ENCODE results near the gene CBFA2T3. TPM values are rescaled to one million over a fixed set of nuclear protein-coding genes. Genes with fewer than 3 reads are reported as not detected.

The CBFA2T3 gene
- total and polyA plus RNA-seq, 10 donors = 8.4 to 59.8 (median 26.3) TPM

DNA sequence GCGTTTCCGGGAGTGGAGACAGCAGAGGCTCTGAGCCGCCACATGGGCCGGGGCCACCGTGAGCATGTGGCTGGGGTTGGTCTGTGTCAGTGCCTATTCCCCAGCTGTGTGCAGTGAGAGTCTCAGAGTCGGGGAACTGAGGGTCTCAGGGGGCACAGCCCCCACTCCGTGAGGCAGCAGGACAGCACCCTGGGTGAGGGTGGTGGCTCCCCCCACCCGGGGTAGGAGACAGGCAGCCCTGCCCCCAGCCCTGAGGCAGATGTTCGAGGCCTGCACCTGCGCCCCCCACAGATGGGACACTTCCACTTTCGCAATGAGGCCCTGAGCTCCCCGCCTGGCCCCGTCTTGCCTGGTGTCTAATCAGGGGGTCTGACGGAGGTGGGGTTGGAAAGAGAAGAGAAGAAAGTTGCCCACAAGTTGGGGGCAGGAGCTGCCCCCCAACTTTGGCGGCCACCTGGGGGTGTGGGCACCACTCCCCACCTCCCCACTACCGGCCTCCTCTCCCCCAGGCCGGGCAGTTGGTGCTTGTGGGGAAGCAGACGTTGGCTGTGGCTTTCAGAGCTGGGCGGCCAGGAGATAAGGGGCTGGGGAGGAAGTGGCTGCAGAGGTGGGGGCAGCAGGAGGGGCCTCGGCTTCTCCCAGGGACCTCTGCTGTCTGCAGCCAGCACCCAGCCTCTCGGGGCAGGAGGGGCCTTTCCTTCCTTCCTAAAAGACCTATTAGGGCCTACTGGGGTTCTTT, 1.8 kb upstream of the CBFA2T3 start:
- peak; percentile 90 for DNase-seq
- Histone ChIP-seq H3K36me3 (no peaks in the 10 kb centered on the region), H3K27me3 (replicated peaks in 1 of 7) (peaks cover 0 to 46% (median 0%) of the 10 kb centered on the region in 7 donors), H3K27ac (peak overlapping the region; percentile 22 to 87 (median 83)), H3K9me3 (no peaks in the 10 kb centered on the region), H3K4me1 (peaks cover 41 to 85% (median 79%) of the 10 kb centered on the region in 6 donors), H3K4me3 (peak overlapping the region in 2 of 8 donors; percentile 3 to 81)
- intact Hi-C loops (cut with DNase I; ENCODE audit: low total_unique reads) = no loop called here
- WGBS, 5 donors = 17 to 34% (median 24%) methylated on average over 11 to 21 of the region's 21 CpGs
- TF ChIP-seq POLR2A (IDR thresholded peaks at IDR 0.05) (no peak), POLR2AphosphoS5 (IDR thresholded peaks at IDR 0.05) (peak; percentile 76 to 88 (median 87))
- TF ChIP-seq, protein P1, sequence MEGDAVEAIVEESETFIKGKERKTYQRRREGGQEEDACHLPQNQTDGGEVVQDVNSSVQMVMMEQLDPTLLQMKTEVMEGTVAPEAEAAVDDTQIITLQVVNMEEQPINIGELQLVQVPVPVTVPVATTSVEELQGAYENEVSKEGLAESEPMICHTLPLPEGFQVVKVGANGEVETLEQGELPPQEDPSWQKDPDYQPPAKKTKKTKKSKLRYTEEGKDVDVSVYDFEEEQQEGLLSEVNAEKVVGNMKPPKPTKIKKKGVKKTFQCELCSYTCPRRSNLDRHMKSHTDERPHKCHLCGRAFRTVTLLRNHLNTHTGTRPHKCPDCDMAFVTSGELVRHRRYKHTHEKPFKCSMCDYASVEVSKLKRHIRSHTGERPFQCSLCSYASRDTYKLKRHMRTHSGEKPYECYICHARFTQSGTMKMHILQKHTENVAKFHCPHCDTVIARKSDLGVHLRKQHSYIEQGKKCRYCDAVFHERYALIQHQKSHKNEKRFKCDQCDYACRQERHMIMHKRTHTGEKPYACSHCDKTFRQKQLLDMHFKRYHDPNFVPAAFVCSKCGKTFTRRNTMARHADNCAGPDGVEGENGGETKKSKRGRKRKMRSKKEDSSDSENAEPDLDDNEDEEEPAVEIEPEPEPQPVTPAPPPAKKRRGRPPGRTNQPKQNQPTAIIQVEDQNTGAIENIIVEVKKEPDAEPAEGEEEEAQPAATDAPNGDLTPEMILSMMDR (IDR thresholded peaks at IDR 0.05 in 8 of 11, conservative IDR thresholded peaks at IDR 0.05 in 3 of 11) = no peak

DNA sequence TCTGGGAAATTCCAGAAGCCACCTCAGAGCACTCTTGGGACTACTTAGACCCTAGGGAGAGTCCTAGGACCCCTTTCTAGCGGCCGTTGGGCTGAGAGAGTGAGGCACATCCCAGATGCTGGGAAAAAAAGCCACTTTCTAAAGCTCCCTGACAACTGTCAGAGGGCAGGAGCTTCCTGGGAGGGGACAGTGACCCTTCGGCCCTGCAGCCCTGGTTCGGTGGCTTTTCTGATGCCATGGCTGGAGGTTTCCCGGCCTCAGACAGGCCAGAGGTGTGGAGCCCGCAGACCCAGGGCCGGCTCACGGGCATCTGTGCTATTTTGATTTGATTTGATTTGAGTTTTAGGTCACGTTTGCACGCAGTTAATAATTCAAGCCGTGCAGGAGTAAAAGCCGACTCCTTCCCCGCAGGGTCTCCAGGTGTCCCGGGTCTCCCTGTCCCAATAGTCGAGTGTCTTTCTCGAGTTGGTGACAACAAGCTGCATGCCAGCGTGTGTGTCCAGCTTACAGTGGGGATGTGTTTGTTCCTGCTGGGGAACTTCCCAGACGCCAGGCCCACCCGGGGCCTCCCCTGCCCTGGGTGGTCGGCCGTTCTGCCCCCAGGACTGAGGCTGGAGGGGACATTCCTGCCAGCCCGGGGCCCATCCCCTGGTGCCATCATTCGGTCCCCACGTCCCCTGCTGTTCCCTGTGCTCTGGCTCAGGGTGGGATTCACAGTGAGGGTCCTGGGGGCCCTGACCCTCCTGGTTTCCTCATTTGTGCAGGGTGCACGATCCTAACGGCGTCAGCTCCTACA, 1.0 kb upstream of the CBFA2T3 start:
- 30 to 45% (median 36%) methylated on average over 22 to 27 of the region's 27 CpGs for WGBS, 5 donors
- no peak for DNase-seq
- intact Hi-C loops (cut with DNase I; ENCODE audit: low total_unique reads) = no loop called here
- H3K9me3 ChIP-seq = no peaks in the 10 kb centered on the region
- H3K4me3 ChIP-seq = peak overlapping the region in 3 of 8 donors; percentile 59 to 81 (median 65)
- TF ChIP-seq POLR2AphosphoS5 (IDR thresholded peaks at IDR 0.05) = no peak
- no peak for TF ChIP-seq POLR2A (IDR thresholded peaks at IDR 0.05)
- TF ChIP-seq, protein P1 (IDR thresholded peaks at IDR 0.05 in 8 of 11, conservative IDR thresholded peaks at IDR 0.05 in 3 of 11) = no peak
- H3K27ac ChIP-seq = peak overlapping the region; percentile 68 to 87 (median 83)
- H3K27me3 ChIP-seq (replicated peaks in 1 of 7) = peaks cover 0 to 39% (median 0%) of the 10 kb centered on the region in 7 donors
- H3K36me3 ChIP-seq = no peaks in the 10 kb centered on the region
- H3K4me1 ChIP-seq = peaks cover 44 to 85% (median 79%) of the 10 kb centered on the region in 6 donors

DNA sequence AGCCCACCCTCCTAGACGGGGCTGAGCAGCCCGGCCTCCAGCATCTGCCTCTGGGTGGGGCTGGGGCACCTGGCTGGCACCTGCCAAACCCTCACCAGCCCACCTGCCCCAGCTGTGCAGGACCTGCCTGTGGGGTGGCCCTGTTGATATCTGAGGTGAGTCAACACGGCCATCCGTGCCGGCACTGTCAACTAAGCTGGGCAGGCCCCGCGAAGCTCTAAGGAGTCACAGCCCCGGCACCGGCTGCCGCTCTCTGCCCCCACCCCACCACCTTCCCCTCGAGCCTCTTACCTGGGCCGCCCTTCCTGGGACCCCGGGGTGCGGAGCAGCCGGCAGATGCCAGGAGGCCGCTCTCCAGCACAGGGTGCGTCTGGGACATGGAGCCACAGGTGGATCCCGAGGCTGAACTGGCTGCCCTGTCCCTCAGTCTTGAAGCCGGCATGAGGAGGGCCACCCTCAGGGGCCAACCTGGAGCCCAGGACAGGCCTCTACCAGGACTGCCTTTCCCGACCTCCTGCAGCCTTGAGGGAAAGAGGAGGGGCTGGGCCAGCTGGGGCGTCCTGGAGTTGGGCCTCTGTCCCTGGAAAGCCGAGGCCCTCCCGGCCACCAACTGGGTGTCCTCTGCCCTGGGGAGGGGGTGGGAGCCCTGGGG, 515 bp downstream of the CBFA2T3 start:
- Histone ChIP-seq H3K4me1 (peaks cover 59 to 85% (median 81%) of the 10 kb centered on the region in 6 donors), H3K9me3 (no peaks in the 10 kb centered on the region), H3K27me3 (replicated peaks in 1 of 7) (peaks cover 0 to 27% (median 0%) of the 10 kb centered on the region in 7 donors), H3K4me3 (peak overlapping the region; percentile 40 to 81 (median 58)), H3K36me3 (no peaks in the 10 kb centered on the region), H3K27ac (peak overlapping the region; percentile 68 to 87 (median 83))
- intact Hi-C loops (cut with DNase I; ENCODE audit: low total_unique reads) = no loop called here
- TF ChIP-seq POLR2AphosphoS5 (IDR thresholded peaks at IDR 0.05) (peak in 1 of 3 donors; percentile 36), POLR2A (IDR thresholded peaks at IDR 0.05) (no peak)
- 4 to 23% (median 10%) methylated on average over 9 to 23 of the region's 23 CpGs for WGBS, 5 donors
- peak; percentile 88 for DNase-seq

- WGBS, 5 donors = 10 to 20% (median 14%) methylated on average over 14 to 25 of the region's 25 CpGs
- intact Hi-C loops (cut with DNase I; ENCODE audit: low total_unique reads) = no loop called here
Observed at GRCh38 chr16:88975511-88976061, 1.4 kb downstream of the CBFA2T3 start.

More at GRCh38 chr16:88975511-88976061, 1.4 kb downstream of the CBFA2T3 start:
- Histone ChIP-seq H3K27ac (peak overlapping the region; percentile 68 to 87 (median 83)), H3K4me3 (peak overlapping the region; percentile 40 to 81 (median 58)), H3K36me3 (peaks cover 0 to under 1% (median 0%) of the 10 kb centered on the region in 6 donors), H3K27me3 (replicated peaks in 1 of 7) (peaks cover 0 to 27% (median 0%) of the 10 kb centered on the region in 7 donors), H3K9me3 (no peaks in the 10 kb centered on the region), H3K4me1 (peaks cover 67 to 91% (median 89%) of the 10 kb centered on the region in 6 donors)
- TF ChIP-seq POLR2AphosphoS5 (IDR thresholded peaks at IDR 0.05) = peak; percentile 15 to 55 (median 38)
- TF ChIP-seq, protein P1 (IDR thresholded peaks at IDR 0.05 in 8 of 11, conservative IDR thresholded peaks at IDR 0.05 in 3 of 11) = no peak
- DNase-seq = peak; percentile 85

Measured in spleen (tissue), 11 donors.